Parathyroid adenoma (tissue), 2 donors: ENCODE data around the gene RIC3.

ENCODE experiments used
- H2AFZ ChIP-seq: fragments of 300-600 bp; sonication (generic); one replicate; pipeline ENCODE4 v1.7.0; 2017; ENCODE audit warnings: antibody characterized with exemption, mild to moderate bottlenecking
- H3K27ac ChIP-seq: fragments of 300-600 bp; sonication (generic); one replicate; pipeline ENCODE4 v1.7.0; 2017
- H3K27me3 ChIP-seq: fragments of 300-600 bp; sonication (generic); one replicate; pipeline ENCODE4 v1.7.0; 2017; ENCODE audit warnings: low read length; ENCODE audit not compliant: control insufficient read depth, insufficient read depth
- H3K36me3 ChIP-seq: fragments of 300-600 bp; sonication (generic); one replicate; pipeline ENCODE4 v1.7.0; 2017; ENCODE audit warnings: low read length; ENCODE audit not compliant: control insufficient read depth, insufficient read depth
- H3K4me1 ChIP-seq: fragments of 300-600 bp; sonication (generic); one replicate; pipeline ENCODE4 v1.7.0; 2017; ENCODE audit warnings: control low read depth
- H3K4me2 ChIP-seq: fragments of 300-600 bp; sonication (generic); one replicate; pipeline ENCODE4 v1.7.0; 2017; ENCODE audit warnings: low read length
- H3K4me3 ChIP-seq: fragments of 300-600 bp; sonication (generic); one replicate; pipeline ENCODE4 v1.7.0; 2017; ENCODE audit warnings: low read depth, low read length
- H3K79me2 ChIP-seq: fragments of 300-600 bp; sonication (generic); one replicate; pipeline ENCODE4 v1.7.0; 2017; ENCODE audit warnings: control low read depth
- H3K9ac ChIP-seq: fragments of 300-600 bp; sonication (generic); one replicate; pipeline ENCODE4 v1.7.0; 2017; ENCODE audit warnings: mild to moderate bottlenecking
- H3K9me3 ChIP-seq: fragments of 300-600 bp; sonication (generic); one replicate; pipeline ENCODE4 v1.7.0; 2017; ENCODE audit warnings: low read length; ENCODE audit not compliant: control insufficient read depth
- TF ChIP-seq, protein P1 (sequence below): fragments of 300-600 bp; sonication (generic); IDR thresholded peaks from one replicate; pipeline ENCODE4 v1.7.0; 2017; ENCODE audit warnings: antibody characterized with exemption, mild to moderate bottlenecking
- donor health status: primary hyperparathyroidism.

RIC3 gene

DNA sequence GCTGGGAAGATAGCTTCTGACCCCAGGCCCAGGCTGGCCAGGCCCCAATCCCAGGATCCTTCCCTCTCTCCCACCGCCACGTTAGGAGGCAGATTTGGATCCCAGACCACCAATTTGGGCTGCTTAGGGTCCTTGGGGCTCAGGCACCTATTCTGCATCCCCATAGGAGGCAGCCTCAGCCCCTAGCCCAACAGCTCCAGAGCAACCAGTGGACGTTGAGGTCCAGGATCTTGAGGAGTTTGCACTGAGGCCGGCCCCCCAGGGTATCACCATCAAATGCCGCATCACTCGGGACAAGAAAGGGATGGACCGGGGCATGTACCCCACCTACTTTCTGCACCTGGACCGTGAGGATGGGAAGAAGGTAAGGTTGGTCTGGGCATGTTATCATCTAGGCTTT, 71.8 kb downstream of the RIC3 start:
- Histone ChIP-seq H3K79me2 (no peaks in the 10 kb centered on the region), H3K4me1 (peaks cover 21% of the 10 kb centered on the region), H3K27ac (no peak overlapping the region), H3K36me3 (no peaks in the 10 kb centered on the region), H3K4me3 (no peak overlapping the region), H2AFZ (no peak overlapping the region), H3K27me3 (no peaks in the 10 kb centered on the region), H3K4me2 (no peak overlapping the region), H3K9ac (no peak overlapping the region), H3K9me3 (no peaks in the 10 kb centered on the region)
- TF ChIP-seq, protein P1, sequence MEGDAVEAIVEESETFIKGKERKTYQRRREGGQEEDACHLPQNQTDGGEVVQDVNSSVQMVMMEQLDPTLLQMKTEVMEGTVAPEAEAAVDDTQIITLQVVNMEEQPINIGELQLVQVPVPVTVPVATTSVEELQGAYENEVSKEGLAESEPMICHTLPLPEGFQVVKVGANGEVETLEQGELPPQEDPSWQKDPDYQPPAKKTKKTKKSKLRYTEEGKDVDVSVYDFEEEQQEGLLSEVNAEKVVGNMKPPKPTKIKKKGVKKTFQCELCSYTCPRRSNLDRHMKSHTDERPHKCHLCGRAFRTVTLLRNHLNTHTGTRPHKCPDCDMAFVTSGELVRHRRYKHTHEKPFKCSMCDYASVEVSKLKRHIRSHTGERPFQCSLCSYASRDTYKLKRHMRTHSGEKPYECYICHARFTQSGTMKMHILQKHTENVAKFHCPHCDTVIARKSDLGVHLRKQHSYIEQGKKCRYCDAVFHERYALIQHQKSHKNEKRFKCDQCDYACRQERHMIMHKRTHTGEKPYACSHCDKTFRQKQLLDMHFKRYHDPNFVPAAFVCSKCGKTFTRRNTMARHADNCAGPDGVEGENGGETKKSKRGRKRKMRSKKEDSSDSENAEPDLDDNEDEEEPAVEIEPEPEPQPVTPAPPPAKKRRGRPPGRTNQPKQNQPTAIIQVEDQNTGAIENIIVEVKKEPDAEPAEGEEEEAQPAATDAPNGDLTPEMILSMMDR = no peak

DNA sequence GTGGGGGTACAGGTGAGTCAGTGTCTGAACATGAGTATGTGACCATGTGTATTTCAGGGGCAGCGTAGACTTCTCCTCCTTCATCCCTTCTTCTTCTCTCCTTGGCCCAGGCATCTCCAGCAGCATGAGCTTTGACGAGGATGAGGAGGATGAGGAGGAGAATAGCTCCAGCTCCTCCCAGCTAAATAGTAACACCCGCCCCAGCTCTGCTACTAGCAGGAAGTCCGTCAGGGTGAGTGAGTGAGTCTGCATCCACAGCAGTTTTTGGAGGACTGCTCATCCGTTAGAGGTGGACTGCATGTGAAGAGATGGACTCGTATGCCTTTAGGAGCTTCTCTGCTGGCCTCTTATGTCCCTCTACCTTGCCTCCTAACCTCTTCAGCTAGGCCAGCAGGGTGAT, 72.2 kb downstream of the RIC3 start:
- Histone ChIP-seq H3K79me2 (no peaks in the 10 kb centered on the region), H3K9me3 (no peaks in the 10 kb centered on the region), H3K4me1 (peaks cover 21% of the 10 kb centered on the region), H3K4me2 (no peak overlapping the region), H3K27me3 (no peaks in the 10 kb centered on the region), H3K9ac (no peak overlapping the region), H3K4me3 (no peak overlapping the region), H3K27ac (no peak overlapping the region), H2AFZ (no peak overlapping the region), H3K36me3 (no peaks in the 10 kb centered on the region)
- TF ChIP-seq, protein P1 = no peak

DNA sequence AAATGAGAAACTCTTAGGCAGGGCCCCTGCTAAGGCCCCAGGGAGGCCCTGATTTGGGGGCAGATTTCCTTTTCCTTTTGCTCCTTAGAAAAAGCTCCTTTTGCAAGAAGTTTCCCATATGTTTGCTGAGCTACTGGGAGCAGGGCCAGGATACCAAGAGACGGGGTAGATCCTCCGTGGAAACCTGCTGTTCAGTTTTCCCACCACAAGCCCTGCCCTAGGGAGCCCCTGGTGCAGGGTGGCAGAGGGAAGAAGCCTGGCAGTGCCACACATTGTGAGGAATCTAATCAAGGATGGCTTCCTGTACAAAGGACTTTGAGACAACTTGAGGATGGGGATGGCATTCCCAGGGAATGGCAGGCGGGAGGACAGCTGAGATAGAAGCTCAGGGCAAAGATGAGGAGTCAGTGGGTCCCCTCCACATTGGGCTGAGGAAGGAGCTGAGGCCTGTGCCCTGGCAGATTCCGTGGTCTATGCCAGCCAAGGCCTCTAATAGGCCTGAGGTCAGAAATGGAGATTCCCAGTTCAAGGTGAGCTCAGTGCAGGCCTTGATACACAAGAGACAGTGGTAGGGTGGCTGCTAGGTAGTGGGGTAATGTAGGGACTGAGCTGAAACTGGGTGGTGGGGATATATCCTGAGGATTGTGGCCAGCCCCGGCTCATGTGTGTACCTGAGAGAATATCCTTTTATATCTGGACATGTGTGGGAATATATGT, 72.9 kb downstream of the RIC3 start:
- Histone ChIP-seq H3K27ac (peak overlapping the region; percentile 33), H3K79me2 (no peaks in the 10 kb centered on the region), H3K9me3 (no peaks in the 10 kb centered on the region), H3K9ac (no peak overlapping the region), H3K4me1 (peaks cover 21% of the 10 kb centered on the region), H3K4me2 (no peak overlapping the region), H3K27me3 (no peaks in the 10 kb centered on the region), H3K4me3 (no peak overlapping the region), H2AFZ (no peak overlapping the region), H3K36me3 (no peaks in the 10 kb centered on the region)
- TF ChIP-seq, protein P1 = no peak

DNA sequence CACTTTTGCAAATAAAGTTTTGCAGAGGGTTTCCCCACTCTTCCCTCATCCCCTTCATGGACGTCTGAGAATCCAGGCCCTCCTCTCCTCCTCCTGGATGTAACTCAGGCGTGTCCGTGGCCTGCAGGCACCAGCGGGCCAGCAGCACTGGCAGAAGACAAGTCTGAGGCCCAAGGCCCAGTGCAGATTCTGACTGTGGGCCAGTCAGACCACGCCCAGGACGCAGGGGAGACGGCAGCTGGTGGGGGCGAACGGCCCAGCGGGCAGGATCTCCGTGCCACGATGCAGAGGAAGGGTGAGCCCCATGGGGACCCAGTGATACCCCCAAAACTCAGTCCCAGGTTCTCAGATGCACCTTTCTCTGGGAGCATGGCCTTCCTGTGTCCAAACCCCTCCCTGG, 73.5 kb downstream of the RIC3 start:
- Histone ChIP-seq H3K9ac (no peak overlapping the region), H3K36me3 (no peaks in the 10 kb centered on the region), H3K4me2 (no peak overlapping the region), H3K4me3 (no peak overlapping the region), H2AFZ (no peak overlapping the region), H3K27ac (peak overlapping the region; percentile 33), H3K79me2 (no peaks in the 10 kb centered on the region), H3K4me1 (peaks cover 21% of the 10 kb centered on the region), H3K27me3 (no peaks in the 10 kb centered on the region), H3K9me3 (no peaks in the 10 kb centered on the region)
- TF ChIP-seq, protein P1 = no peak

DNA sequence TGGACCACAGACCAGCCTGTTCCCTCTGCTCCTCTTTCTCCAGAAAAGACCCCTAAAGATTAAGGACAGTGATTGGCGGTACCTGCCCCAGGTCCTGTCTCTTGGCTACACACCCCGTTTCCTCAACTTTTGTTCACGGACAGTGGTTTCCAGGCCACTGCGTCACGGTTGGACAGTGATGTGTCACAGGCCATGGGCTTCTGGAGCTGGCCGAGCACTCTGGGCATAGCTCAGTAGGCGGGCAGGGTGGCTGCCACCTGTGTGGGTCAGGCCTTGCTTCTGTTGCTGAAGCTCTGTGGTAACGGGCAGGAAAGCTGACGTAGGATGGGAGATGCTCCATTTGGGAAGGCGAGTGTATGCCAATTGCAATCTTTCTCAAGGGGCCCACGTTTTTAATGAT, 74.2 kb downstream of the RIC3 start:
- H3K36me3 ChIP-seq = no peaks in the 10 kb centered on the region

More for the DNA sequence above, 74.2 kb downstream of the RIC3 start:
- Histone ChIP-seq H3K9ac (no peak overlapping the region), H3K4me1 (peaks cover 21% of the 10 kb centered on the region), H3K4me2 (no peak overlapping the region), H3K27me3 (no peaks in the 10 kb centered on the region), H2AFZ (no peak overlapping the region), H3K27ac (peak overlapping the region; percentile 33), H3K9me3 (no peaks in the 10 kb centered on the region), H3K79me2 (no peaks in the 10 kb centered on the region), H3K4me3 (no peak overlapping the region)
- TF ChIP-seq, protein P1 = no peak
